Neutrophil (primary cell): ENCODE measurements around the gene MRPS34.

Source experiments
- H3K27ac ChIP-seq: fragments of 200-600 bp; sonication (generic); 2 replicates; pipeline ENCODE4 v1.5.1; 2016; ENCODE audit warnings: mild to moderate bottlenecking, moderate library complexity
- H3K27me3 ChIP-seq: fragments of 200-600 bp; sonication (generic); 2 replicates; pipeline ENCODE4 v1.6.0; 2016; ENCODE audit warnings: mild to moderate bottlenecking
- H3K36me3 ChIP-seq: fragments of 200-600 bp; sonication (generic); 2 replicates; pipeline ENCODE4 v1.5.1; 2017
- H3K4me1 ChIP-seq, 2 experiments: fragments of 200-600 bp in 1 of 2; sonication (generic) in 1 of 2; 1 replicate in 1 of 2; 2 replicates in 1 of 2; pipeline versions ENCODE4 v1.5.1 to v1.6.1; 2013 to 2016; ENCODE audit warnings: low read depth in 1 of 2, low read length in 1 of 2, mild to moderate bottlenecking in 1 of 2, moderate library complexity in 1 of 2; ENCODE audit not compliant: control insufficient read depth in 1 of 2, insufficient read depth in 1 of 2
- H3K4me3 ChIP-seq, 2 experiments: fragments of 200-600 bp in 1 of 2; sonication (generic) in 1 of 2; 1 replicate in 1 of 2; 2 replicates in 1 of 2; pipeline ENCODE4 v1.5.1; 2013 to 2016; ENCODE audit warnings: low read depth in 1 of 2, low read length in 1 of 2, mild to moderate bottlenecking in 1 of 2, moderate library complexity in 1 of 2
- H3K9me3 ChIP-seq: fragments of 200-600 bp; sonication (generic); 2 replicates; pipeline ENCODE4 v1.5.1; 2016
- CTCF ChIP-seq: fragments of 200-600 bp; sonication (generic); IDR thresholded peaks from 2 replicates; pipeline ENCODE4 v1.5.1; 2016; ENCODE audit warnings: antibody characterized with exemption

The MRPS34 gene

DNA sequence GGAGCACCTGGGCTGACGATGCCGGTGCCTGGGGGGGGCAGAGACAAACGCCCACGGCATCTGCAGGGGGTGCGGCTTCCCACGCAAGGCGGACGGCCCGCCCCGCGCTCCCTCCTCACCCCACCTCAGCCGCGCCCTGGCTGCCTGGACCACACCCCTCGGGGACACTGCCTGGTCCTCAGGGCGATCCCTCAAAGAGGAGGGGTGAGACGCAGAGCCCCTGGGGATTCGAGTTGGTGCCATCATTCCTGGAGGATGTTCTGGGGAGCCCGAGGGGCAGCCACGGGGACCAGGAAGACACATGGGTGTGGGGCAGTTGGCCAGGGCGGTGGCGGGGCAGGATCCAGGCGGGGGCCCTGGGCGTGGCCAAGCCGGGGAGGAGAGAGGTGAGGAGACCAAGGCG lies 16.7 kb upstream of the MRPS34 start:
- no peaks in the 10 kb centered on the region for H3K27me3 ChIP-seq
- H3K9me3 ChIP-seq = no peaks in the 10 kb centered on the region
- no peaks in the 10 kb centered on the region for H3K4me1 ChIP-seq
- peaks cover 58% of the 10 kb centered on the region for H3K36me3 ChIP-seq
- H3K4me3 ChIP-seq = no peak overlapping the region
- no peak overlapping the region for H3K27ac ChIP-seq
- no peak for TF ChIP-seq CTCF

DNA sequence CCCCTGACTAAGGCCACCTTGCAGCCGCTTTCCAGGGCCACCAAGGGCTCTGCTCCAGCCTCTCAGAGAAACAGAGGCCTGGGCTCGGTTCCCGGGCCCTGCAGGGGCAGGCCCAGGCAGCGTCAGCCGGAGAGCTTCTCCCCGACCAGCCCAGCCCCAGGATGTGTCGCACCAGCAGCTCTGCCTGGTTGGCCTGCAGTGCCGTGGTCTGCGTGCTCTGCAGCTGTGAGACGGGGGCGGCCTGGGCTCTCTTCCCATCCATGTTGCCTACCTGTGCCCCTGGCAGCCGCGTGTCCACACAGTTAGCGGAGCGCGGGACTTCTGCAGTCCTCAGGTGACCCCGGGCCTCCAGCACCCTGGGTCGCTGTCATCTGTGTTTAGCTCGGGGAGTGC lies 15.8 kb upstream of the MRPS34 start:
- Histone ChIP-seq H3K4me1 (peaks cover 1 to 5% of the 10 kb centered on the region in 2 experiments), H3K4me3 (no peak overlapping the region), H3K27ac (no peak overlapping the region), H3K36me3 (peaks cover 58% of the 10 kb centered on the region), H3K9me3 (no peaks in the 10 kb centered on the region), H3K27me3 (no peaks in the 10 kb centered on the region)
- no peak for TF ChIP-seq CTCF

- H3K4me3 ChIP-seq = no peak overlapping the region
- H3K9me3 ChIP-seq = no peaks in the 10 kb centered on the region
- H3K36me3 ChIP-seq = peaks cover 58% of the 10 kb centered on the region
- peaks cover 6 to 10% of the 10 kb centered on the region in 2 experiments for H3K4me1 ChIP-seq
- H3K27ac ChIP-seq = no peak overlapping the region
- H3K27me3 ChIP-seq = no peaks in the 10 kb centered on the region
- TF ChIP-seq CTCF = no peak
Observed at GRCh38 chr16:1788095-1788707, 15.3 kb upstream of the MRPS34 start.

DNA sequence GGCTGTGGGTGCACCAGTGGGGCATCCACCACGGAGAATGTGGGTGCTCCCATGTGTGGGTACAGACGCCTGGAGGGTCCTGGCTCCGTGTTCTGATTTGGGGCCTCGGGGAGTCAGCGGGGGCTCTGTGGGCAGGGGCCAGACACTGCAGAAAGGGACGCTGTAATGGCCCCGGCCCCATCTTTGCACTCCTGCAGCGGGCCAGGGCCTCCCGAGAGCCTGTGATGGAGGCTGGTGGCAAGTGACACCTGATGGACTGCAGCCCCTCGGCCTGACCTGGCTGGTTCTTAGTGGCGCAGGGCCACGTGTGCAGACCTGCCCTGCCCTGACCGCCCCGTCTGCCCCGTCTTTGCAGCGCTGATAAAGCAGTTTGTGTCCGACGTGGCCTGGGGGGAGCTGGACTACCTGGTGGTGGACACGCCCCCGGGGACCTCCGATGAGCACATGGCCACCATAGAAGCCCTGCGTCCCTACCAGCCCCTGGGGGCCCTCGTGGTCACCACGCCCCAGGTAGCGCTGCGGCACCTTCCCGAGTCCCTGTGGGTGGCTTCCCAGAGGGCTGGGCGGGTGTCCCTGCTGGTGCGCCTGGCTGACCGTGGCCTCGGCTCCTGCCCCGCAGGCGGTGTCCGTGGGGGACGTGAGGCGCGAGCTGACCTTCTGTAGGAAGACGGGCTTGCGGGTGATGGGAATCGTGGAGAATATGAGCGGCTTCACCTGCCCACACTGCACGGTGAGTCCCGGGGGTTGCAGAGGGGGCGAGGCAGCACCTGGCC lies 14.6 kb upstream of the MRPS34 start:
- Histone ChIP-seq H3K27ac (no peak overlapping the region), H3K4me1 (peaks cover 8 to 11% of the 10 kb centered on the region in 2 experiments), H3K27me3 (no peaks in the 10 kb centered on the region), H3K4me3 (no peak overlapping the region), H3K9me3 (no peaks in the 10 kb centered on the region), H3K36me3 (peaks cover 57% of the 10 kb centered on the region)
- TF ChIP-seq CTCF = no peak

GRCh38 chr16:1787056-1787321 lies 14.1 kb upstream of the MRPS34 start:
- H3K36me3 ChIP-seq = peaks cover 52% of the 10 kb centered on the region
- no peak overlapping the region for H3K4me3 ChIP-seq
- H3K9me3 ChIP-seq = no peaks in the 10 kb centered on the region
- no peaks in the 10 kb centered on the region for H3K27me3 ChIP-seq
- H3K4me1 ChIP-seq = peaks cover 8 to 12% of the 10 kb centered on the region in 2 experiments
- no peak for TF ChIP-seq CTCF
- no peak overlapping the region for H3K27ac ChIP-seq
